ENCODE measurements around the gene KCNIP1. TPM values are rescaled to one million over a fixed set of nuclear protein-coding genes. Genes with fewer than 3 reads are reported as not detected.

KCNIP1 gene
- total RNA-seq, 4 donors from 2014 or later, result 0.97 to 1.7 TPM; not detected in 2

- Histone ChIP-seq H3K4me3 (no peak overlapping the region), H3K9me3 (no peaks in the 10 kb centered on the region), H3K36me3 (no peaks in the 10 kb centered on the region), H3K27me3 (peaks cover 0 to 7% (median 0%) of the 10 kb centered on the region in 4 donors), H3K4me1 (no peaks in the 10 kb centered on the region), H3K27ac (replicated peaks in 1 of 4) (no peak overlapping the region)
- 70% methylated on average over 2 of the region's 2 CpGs for WGBS
- TF ChIP-seq EP300 (IDR thresholded peaks at IDR 0.05) (no peak), POLR2A (IDR thresholded peaks at IDR 0.05; ENCODE audit: low read depth) (no peak), CTCF (IDR thresholded peaks at IDR 0.05) (no peak), POLR2AphosphoS5 (IDR thresholded peaks at IDR 0.05) (no peak)
- intact Hi-C loops (cut with DNase I), result no loop called here
- DNase-seq (ENCODE audit: extremely low spot score), result no peak
These were observed 22.0 kb upstream of the KCNIP1 start for GRCh38 chr5:170481849-170482248.

GRCh38 chr5:170482511-170482910 is 21.3 kb upstream of the KCNIP1 start:
- DNase-seq (ENCODE audit: extremely low spot score), result peak; percentile 62
- Histone ChIP-seq H3K27ac (replicated peaks in 1 of 4) (no peak overlapping the region), H3K4me1 (no peaks in the 10 kb centered on the region), H3K4me3 (no peak overlapping the region), H3K9me3 (no peaks in the 10 kb centered on the region), H3K27me3 (peaks cover 0 to 7% (median 0%) of the 10 kb centered on the region in 4 donors), H3K36me3 (no peaks in the 10 kb centered on the region)
- 92% methylated on average over 4 of the region's 4 CpGs for WGBS
- intact Hi-C loops (cut with DNase I), result no loop called here
- TF ChIP-seq POLR2AphosphoS5 (IDR thresholded peaks at IDR 0.05), result no peak
- TF ChIP-seq POLR2A (IDR thresholded peaks at IDR 0.05; ENCODE audit: low read depth), result no peak
- TF ChIP-seq EP300 (IDR thresholded peaks at IDR 0.05), result no peak
- TF ChIP-seq CTCF (IDR thresholded peaks at IDR 0.05), result no peak

- peaks cover 0 to 7% (median 0%) of the 10 kb centered on the region in 4 donors for H3K27me3 ChIP-seq
- no peaks in the 10 kb centered on the region for H3K9me3 ChIP-seq
- no peak for TF ChIP-seq POLR2A (IDR thresholded peaks at IDR 0.05; ENCODE audit: low read depth)
- no peak for TF ChIP-seq CTCF (IDR thresholded peaks at IDR 0.05)
- TF ChIP-seq POLR2AphosphoS5 (IDR thresholded peaks at IDR 0.05), result no peak
- TF ChIP-seq EP300 (IDR thresholded peaks at IDR 0.05), result no peak
- no peaks in the 10 kb centered on the region for H3K36me3 ChIP-seq
- WGBS, result 78% methylated on average over 19 of the region's 19 CpGs
- no peak for DNase-seq (ENCODE audit: extremely low spot score)
- peaks cover 0 to 7% (median 5%) of the 10 kb centered on the region in 4 donors for H3K4me1 ChIP-seq
- intact Hi-C loops (cut with DNase I), result no loop called here
- H3K4me3 ChIP-seq, result no peak overlapping the region
- H3K27ac ChIP-seq (replicated peaks in 1 of 4), result no peak overlapping the region
These were observed 19.9 kb upstream of the KCNIP1 start for GRCh38 chr5:170483701-170484458.

- intact Hi-C loops (cut with DNase I), result no loop called here
- H3K9me3 ChIP-seq, result no peaks in the 10 kb centered on the region
- H3K4me3 ChIP-seq, result no peak overlapping the region
- DNase-seq (ENCODE audit: extremely low spot score), result no peak
- WGBS, result 84% methylated on average over 6 of the region's 6 CpGs
- H3K36me3 ChIP-seq, result no peaks in the 10 kb centered on the region
- TF ChIP-seq EP300 (IDR thresholded peaks at IDR 0.05), result no peak
- no peak for TF ChIP-seq CTCF (IDR thresholded peaks at IDR 0.05)
- TF ChIP-seq POLR2A (IDR thresholded peaks at IDR 0.05; ENCODE audit: low read depth), result no peak
- TF ChIP-seq POLR2AphosphoS5 (IDR thresholded peaks at IDR 0.05), result no peak
- peaks cover 0 to 7% (median 6%) of the 10 kb centered on the region in 4 donors for H3K4me1 ChIP-seq
- no peak overlapping the region for H3K27ac ChIP-seq (replicated peaks in 1 of 4)
- peaks cover 0 to 7% (median 0%) of the 10 kb centered on the region in 4 donors for H3K27me3 ChIP-seq
These were observed 19.4 kb upstream of the KCNIP1 start for GRCh38 chr5:170484459-170484831.

Measured in esophagus muscularis mucosa (tissue), 4 donors.